A549 treated with CORT108297 at 1 μM for 4 hours (cell line): ENCODE results near the gene PNMA8B. TPM values are rescaled to one million over a fixed set of nuclear protein-coding genes. Genes with fewer than 3 reads are reported as not detected.

Experiments used
- total RNA-seq: library from RNA; stranded (reverse); fragments of 200-300 nt; extraction: Qiagen RNA extraction; gene quantifications from 5 replicates; pipeline ENCODE4 v1.2.3, GENCODE V29; 2022

The PNMA8B gene
- not detected in 5 replicates for total RNA-seq

GRCh38 chr19:46495786-46496099 lies at the start of gene PNMA8B:
Gene PNMA8B (minus strand): TSS chr19:46495867. CDS start chr19:46495465, 402 bp downstream.

GRCh38 chr19:46471116-46471733 lies 24.4 kb downstream of the PNMA8B start, which contains the start of gene PNMA8A:
Gene PNMA8A (minus strand): TSS chr19:46471563. CDS start chr19:46471035, 528 bp downstream.

Other genes starting within 250 kb of the PNMA8B start
- gene HIF3A, start 198.8 kb downstream of the PNMA8B start, total RNA-seq: 0.06 TPM in 1 of 5 replicates, not detected in the others
- 79.3 to 95.2 TPM (median 85.4 TPM) in 5 replicates for gene PPP5C, start 148.8 kb downstream of the PNMA8B start, total RNA-seq
- gene CCDC8, start 82.3 kb downstream of the PNMA8B start, total RNA-seq: 0.02 TPM in 1 of 5 replicates, not detected in the others
- not detected in 5 replicates for gene PNMA8C, start 66.9 kb downstream of the PNMA8B start, total RNA-seq
- gene PNMA8A, start 24.3 kb downstream of the PNMA8B start, total RNA-seq: 9.6 to 11.5 TPM (median 10.9 TPM) in 5 replicates
- 206 to 253 TPM (median 241 TPM) in 5 replicates for gene CALM3, start 105.5 kb upstream of the PNMA8B start, total RNA-seq
- 0.08 to 0.22 TPM (median 0.09 TPM) in 3 of 5 replicates, not detected in the others for gene PTGIR, start 129.2 kb upstream of the PNMA8B start, total RNA-seq
- gene GNG8, start 140.3 kb upstream of the PNMA8B start, total RNA-seq: not detected in 5 replicates
- 0.29 to 0.39 TPM (median 0.31 TPM) in 5 replicates for gene DACT3, start 165.3 kb upstream of the PNMA8B start, total RNA-seq
- gene PRKD2, start 221.2 kb upstream of the PNMA8B start, total RNA-seq: 24.2 to 34.1 TPM (median 30.3 TPM) in 5 replicates